COLO829 (cell line): ENCODE results near the gene KCNH2.

Experiments
- DNase-seq: peaks from one replicate; pipeline ENCODE4 v3.0.0; 2012; ENCODE audit warnings: low spot score

KCNH2 gene

DNA sequence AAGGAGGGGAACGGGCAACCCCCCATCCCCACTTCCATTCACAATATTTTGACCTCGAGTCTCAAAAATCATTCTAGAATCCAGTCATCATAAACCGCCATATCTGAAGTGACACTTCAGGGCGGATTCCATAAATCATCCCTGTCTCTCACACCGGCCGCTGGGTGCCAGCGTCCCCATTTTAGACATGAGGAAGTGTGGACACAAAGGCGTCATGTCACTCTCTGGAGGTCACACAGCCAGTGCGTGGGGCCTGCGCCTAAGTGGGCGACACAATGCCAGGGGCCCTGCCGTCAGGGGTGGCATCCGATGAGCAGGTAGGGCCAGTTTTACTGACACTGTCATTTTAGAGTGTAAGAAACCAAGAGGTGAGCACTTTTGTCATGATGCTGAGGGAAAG lies 19.5 kb downstream of the KCNH2 start:
- DNase-seq = no peak

- DNase-seq = no peak
Observed at GRCh38 chr7:150958062-150958552, 20.0 kb downstream of the KCNH2 start.

DNA sequence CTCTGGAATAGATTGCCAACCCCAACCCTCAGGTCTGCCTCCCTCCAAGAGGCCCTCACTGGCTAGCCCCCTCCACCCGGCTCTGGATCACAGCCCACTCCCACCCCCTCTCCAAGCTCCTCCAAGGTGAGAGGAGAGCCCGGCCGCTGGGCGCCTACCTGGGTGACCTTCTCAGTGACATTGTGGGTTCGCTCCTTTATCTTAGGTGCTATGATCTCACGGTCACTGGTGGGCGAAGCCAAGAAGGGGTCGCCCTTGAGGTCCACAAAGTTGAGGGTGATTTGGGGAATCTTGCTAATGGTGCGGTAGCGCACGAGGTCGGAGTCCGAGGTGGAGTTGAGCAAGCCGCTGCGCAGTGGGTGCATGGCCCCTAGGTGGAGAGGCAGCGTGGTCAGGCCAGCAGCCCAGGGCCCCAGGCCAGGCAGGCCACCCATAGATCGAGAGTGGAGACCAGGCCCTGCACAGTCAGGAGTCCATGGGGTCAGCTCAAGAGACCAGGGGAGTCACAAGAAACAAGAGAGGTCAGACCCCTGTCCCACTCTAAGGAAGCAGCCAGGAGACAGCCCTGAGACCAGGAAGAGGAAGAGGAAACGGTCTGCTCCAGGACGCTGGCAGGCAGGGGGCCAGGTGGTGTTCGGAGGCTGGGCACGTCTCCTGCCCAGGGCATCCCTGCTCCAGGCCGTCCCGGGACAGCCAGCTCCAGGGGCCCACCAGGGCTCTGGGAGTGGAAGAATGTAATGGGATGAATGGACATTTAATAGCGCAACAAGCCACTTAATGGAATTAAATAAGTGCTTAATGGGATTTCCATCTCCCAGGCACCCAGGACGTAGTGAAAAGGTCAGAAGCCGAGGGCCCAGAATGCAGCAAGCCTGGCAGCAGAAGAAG lies 20.7 kb downstream of the KCNH2 start:
- no peak for DNase-seq

- DNase-seq = no peak
Observed at GRCh38 chr7:150956395-150957132, 21.6 kb downstream of the KCNH2 start.

- no peak for DNase-seq
Observed at GRCh38 chr7:150955519-150956394, 22.4 kb downstream of the KCNH2 start.

GRCh38 chr7:150954986-150955518 lies 23.1 kb downstream of the KCNH2 start:
- no peak for DNase-seq

DNA sequence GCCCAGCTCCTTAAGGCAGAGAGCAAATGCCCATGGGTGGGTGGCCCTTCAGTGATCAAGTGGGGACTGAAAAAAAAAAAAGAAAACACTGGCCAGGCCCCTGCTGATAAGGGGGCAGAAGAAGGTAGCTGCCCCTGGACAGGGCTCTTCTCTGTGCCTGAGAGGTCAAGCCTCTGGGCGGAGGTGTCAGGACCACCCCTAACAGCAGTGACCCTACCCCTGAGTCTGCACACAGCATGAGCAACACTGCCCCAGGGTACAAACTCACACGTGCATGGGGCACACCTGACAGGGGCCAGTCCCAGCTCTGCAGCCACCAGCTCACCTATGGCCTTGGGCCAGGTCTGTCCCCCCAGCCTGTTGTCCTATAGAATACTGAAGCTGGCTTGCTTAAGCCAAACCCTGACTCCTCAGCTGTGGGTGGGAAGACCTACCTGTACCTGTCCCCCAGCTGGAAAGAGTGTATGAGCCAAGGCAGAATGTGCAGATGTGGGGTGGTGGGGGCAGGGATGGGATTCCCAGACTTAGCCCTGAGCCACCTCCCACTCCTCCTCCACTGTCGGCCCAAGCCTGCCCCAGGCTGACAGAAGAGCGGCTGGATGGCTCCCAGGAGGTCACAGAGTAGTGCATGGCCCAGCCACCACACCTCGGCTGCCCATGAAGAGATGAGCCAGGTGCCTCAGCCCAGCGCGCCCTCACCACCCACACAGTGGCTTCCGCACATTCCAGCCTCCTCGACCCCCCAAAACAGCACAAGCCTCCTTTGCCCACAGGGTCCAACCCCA lies 23.7 kb downstream of the KCNH2 start:
- DNase-seq = no peak

GRCh38 chr7:150953061-150953997 lies 24.8 kb downstream of the KCNH2 start:
- DNase-seq = no peak

GRCh38 chr7:150952331-150953050 lies 25.6 kb downstream of the KCNH2 start:
- DNase-seq = no peak

DNA sequence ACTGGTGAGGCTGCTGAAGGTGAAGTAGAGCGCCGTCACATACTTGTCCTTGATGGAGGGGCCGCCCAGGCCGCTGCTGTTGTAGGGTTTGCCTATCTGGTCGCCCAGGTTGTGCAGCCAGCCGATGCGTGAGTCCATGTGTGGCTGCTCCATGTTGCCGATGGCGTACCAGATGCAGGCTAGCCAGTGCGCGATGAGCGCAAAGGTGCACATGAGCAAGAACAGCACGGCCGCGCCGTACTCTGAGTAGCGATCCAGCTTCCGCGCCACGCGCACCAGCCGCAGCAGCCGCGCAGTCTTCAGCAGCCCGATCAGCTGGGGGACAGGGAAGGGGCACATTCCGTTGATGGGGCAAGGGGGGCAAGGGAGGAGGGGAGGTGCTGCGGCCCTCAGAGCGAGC lies 26.6 kb downstream of the KCNH2 start:
- DNase-seq = no peak

- DNase-seq = no peak
Observed at GRCh38 chr7:150951181-150951520, 27.0 kb downstream of the KCNH2 start.

DNA sequence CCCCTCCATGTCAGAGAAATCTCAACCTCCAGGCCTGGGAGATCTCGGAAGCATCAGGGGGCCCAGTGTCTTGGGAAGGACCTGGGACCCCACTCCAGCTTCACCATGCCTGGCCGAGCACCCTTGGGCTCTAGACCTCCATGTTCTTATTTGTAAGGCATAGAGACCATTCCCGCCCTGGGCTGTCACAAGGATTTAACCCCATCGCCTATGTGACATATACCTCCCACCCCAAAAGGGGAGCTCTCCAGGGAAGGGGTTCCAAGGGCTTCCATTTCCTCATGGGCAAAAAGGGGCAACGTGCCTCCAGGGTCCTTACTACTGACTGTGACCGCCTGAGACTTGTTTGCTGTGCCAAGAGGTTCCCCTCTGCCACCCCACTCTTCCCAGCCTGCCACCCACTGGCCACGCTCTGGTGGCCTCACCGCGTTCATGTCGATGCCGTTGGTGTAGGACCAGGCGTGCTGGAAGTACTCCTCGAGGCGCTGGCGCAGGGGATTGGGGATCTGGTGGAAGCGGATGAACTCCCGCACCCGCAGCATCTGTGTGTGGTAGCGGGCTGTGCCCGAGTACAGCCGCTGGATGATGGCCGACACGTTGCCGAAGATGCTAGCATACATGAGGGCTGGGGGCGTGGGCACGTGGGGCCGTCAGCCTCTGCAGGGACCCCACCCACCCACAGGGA lies 27.5 kb downstream of the KCNH2 start:
- DNase-seq = no peak

DNA sequence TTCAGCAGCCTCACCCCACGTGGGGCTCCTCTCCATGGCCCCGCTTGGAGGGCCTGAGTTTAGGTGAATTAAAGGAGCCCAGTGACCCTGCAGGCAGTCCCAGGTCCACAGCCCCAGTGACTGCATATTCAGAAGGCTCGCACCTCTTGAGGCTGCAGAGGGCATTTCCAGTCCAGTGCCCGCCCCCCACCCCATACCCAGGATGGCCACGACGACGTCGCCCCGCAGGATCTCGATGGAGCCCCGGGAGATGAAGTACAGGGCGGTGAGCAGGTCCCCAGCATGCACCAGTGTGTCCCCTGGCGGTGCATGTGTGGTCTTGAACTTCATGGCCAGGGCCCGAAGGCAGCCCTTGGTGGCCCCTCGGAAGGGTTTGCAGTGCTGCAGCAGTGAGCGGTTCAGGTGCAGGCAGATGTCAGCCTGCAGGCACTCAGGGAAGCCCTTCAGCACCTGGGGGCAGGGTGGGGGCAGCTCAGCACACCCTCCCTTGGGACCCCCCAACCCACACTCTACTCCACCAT lies 28.1 kb downstream of the KCNH2 start:
- DNase-seq = no peak

- no peak for DNase-seq
Observed at GRCh38 chr7:150949564-150949963, 28.6 kb downstream of the KCNH2 start.

GRCh38 chr7:150948791-150949251 lies 29.3 kb downstream of the KCNH2 start:
- DNase-seq = no peak

GRCh38 chr7:150947761-150948651 lies 30.1 kb downstream of the KCNH2 start:
- DNase-seq = no peak

- no peak for DNase-seq
Observed at GRCh38 chr7:150947241-150947745, 30.8 kb downstream of the KCNH2 start.
